Smooth muscle cell of the brain vasculature (primary cell): ENCODE data around the gene AKAP7.

ENCODE experiments used
- DNase-seq: peaks from one replicate; pipeline ENCODE4 v3.0.0-alpha.2; 2012; ENCODE audit warnings: low read depth, low spot score

AKAP7 gene

GRCh38 chr6:131199568-131200272, 64.5 kb downstream of the AKAP7 start:
- DNase-seq = no peak

- DNase-seq = no peak
Measured at GRCh38 chr6:131205481-131206244, 70.4 kb downstream of the AKAP7 start.

GRCh38 chr6:131206463-131207251, 71.4 kb downstream of the AKAP7 start:
- DNase-seq = no peak

- no peak for DNase-seq
Measured at GRCh38 chr6:131208787-131209186, 73.5 kb downstream of the AKAP7 start.

- DNase-seq = no peak
Measured at GRCh38 chr6:131210469-131210868, 75.2 kb downstream of the AKAP7 start.

- no peak for DNase-seq
Measured at GRCh38 chr6:131212024-131212423, 76.8 kb downstream of the AKAP7 start.

- DNase-seq = no peak
Measured at GRCh38 chr6:131212913-131213312, 77.6 kb downstream of the AKAP7 start.

DNA sequence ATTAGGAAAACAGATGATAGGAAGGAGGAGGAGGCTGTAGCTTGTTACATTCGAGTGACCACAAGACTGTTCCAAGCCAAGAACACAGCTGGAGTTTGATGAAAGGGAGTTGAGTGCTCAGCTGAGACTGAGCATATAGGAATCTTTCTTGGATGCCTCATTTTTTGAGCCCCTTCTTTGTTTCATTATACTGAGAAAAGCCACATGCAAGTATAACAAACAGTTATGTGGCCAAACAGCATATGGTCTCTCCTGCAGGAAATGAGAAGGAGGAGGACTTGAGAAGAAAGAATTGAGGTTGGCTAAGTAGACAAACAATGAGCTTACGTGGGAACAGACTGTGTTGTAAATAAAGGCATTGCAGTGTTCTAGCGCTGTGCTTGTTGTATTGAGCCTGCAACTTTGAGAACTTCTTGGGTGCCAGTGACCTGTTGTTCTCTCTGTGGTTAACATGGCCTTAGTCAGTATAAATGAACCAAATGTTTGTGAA, 78.3 kb downstream of the AKAP7 start:
- DNase-seq = peak; percentile 79

DNA sequence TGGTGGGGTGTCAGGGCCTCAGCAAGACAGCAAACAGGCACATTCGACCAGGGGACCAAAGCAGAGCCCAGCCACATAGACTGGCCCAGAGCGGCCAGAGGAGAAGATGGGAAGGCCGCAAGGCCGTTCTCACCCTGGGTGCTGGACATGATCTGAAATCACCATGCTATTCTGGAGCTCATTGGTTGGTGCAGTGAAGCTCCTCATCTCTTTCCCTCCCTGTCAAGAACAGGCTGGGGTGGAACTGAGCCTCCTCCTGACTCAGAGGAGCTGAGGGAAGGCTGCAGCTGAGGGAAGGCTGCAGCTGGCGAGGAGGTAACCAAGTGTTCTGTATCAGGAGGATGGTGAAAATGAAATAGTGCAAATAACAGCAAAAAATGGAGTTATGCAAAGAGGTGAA, 80.0 kb downstream of the AKAP7 start:
- no peak for DNase-seq

DNA sequence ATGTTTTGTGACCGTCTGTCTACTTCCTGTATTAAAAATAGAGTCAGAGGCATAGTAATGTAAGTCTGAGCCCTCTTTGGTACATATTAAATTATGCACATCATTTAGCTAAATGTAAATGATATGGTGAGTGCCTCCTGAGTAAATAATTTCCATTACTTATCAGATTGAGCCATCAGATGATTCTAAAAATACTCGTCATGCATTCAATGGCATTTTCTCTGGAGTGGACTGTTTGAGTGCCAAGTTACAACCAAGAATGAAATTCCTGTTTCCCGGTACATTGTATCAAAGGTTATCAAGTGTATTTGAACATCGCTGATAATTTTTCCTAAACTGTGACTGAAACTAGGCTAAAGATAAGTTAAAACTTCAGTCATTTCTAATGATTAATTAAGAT, 81.0 kb downstream of the AKAP7 start:
- DNase-seq = no peak

GRCh38 chr6:131222773-131223172, 87.5 kb downstream of the AKAP7 start:
- DNase-seq = no peak

- no peak for DNase-seq
Measured at GRCh38 chr6:131223416-131223815, 88.1 kb downstream of the AKAP7 start.

GRCh38 chr6:131225127-131225526, 89.9 kb downstream of the AKAP7 start:
- DNase-seq = no peak

DNA sequence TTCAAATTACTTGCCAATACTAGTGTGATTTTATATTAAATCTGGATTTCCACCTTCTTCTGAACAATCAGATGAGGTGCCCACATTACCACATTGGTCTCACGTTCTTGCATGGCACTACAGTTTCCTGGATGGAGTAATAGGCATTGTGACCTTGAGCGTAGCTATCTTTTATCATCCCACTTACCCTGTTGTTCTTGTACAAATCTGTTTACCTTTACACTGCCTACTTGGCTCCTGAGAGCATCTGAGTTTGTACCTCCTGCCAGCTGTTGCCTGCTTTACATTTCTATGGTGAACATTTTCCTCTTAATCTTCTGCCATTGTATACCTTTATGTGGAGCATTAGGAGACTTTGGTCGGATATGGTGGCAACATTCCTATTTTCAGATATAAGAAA, 90.7 kb downstream of the AKAP7 start:
- DNase-seq = no peak

DNA sequence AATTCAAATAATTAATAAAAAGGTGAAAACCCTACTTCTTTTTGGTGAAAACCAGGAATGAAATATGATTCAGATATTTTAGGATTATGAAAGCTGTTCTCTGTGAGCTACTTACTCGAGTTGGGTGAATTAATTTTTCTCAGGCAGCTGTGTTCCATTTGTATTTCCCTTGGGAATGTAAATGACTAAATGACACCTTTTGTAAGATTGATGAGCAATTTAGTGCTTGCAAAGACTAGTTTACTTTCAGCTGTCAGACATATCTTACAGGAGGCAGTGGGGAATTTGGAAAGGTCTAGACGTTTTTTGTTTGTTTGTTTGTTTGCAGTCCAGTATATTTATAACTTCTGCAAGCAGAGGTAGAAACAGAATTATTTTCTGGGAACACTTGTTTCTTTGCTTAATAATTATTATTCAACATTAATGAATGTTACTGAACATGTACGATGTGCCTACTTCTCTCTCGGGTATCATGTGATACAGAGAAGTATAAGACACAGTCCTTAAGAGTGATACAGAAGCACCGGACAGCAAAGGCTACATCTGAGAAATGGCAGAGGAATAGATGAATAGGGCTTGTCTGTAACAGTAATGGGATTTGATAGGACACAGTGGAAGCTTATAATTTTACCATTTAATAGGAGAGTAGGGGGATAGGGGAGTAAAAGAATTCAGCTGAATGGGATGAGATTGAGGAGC, 91.3 kb downstream of the AKAP7 start:
- DNase-seq = no peak

DNA sequence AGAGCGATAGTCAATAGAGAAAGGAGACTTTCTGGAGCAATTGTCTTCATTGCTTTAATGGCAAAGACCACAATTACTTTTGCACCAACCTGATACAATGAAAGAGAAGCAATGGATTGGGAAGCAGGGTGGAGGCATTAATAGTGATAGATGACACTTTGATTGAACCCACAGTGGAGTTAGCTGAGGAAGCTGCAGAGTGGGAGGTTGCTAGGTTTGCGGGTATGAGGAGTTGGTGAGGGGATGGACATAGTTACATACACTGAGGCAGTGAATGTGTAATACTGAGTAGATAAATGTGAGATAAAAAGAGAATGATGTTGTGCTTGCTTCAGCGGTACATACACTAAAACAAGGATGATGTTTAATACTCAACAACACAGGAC, 91.9 kb downstream of the AKAP7 start:
- no peak for DNase-seq

DNA sequence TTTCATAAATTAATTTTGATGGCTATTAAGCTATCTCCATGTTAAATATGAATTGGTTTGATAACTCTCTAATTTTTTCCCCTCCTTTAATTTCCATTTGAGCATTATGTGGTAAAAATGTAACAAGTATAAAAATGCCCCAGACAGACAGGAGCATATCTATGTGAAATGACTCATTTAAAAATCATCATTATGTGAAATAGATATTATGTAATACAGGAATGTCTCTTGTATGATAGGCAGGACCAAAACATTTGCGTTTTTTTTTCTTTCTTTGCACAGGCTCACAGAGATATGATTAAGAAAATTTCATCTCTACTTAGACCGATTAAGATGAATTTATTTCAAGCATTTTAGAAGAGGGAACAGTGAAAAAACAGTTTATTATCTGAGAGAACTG, 95.8 kb downstream of the AKAP7 start:
- no peak for DNase-seq

DNA sequence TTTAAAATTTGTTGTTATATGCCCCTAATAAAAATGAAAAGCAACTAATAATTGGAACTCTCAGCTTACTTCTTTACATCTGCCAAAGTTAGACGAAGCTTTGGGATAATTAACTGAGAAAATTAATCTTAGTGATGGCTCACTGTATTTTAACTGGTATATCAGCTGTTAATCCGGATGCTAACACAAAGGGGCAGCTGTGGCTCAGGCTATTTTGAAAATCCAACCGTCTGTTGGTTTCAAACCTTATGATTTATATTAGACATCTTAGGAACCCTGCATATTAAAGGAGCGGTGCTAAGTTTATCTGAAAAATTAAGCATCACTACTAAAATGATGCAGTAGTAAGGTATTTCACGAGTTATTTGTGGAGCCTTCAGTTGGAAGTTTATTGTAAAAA, 96.6 kb downstream of the AKAP7 start:
- DNase-seq = no peak

- DNase-seq = no peak
Measured at GRCh38 chr6:131244942-131245341, 109.7 kb downstream of the AKAP7 start.

GRCh38 chr6:131250122-131250521, 114.9 kb downstream of the AKAP7 start:
- DNase-seq = peak; percentile 31

GRCh38 chr6:131250936-131251335, 115.7 kb downstream of the AKAP7 start:
- no peak for DNase-seq
